Muscle of leg (tissue), 11 donors: ENCODE data around the gene IBTK. TPM values are rescaled to one million over a fixed set of nuclear protein-coding genes. Genes with fewer than 3 reads are reported as not detected.
A peak's percentile ranks its signal among the peaks of the same experiment; 100 is the strongest.
"Not testable (repeated sequence)": the region's sequence is repeated elsewhere in the genome, so short reads cannot be mapped to it uniquely, and the experiment has no call there.

Experiments used
- DNase-seq: peaks from one replicate; pipeline ENCODE4 v3.0.0; 2013
- H3K27ac ChIP-seq: one replicate; pipeline ENCODE4 v1.5.1; 2013; ENCODE audit warnings: mild to moderate bottlenecking, low read length, control low read depth
- H3K27me3 ChIP-seq: one replicate; pipeline ENCODE4 v1.6.1; 2013; ENCODE audit warnings: low read length; ENCODE audit not compliant: control insufficient read depth, insufficient read depth
- H3K36me3 ChIP-seq: one replicate; pipeline ENCODE4 v1.6.1; 2013; ENCODE audit warnings: low read length; ENCODE audit not compliant: control insufficient read depth, insufficient read depth
- H3K4me1 ChIP-seq: one replicate; pipeline ENCODE4 v1.6.1; 2013; ENCODE audit warnings: low read length; ENCODE audit not compliant: control insufficient read depth, insufficient read depth
- H3K4me3 ChIP-seq: one replicate; pipeline ENCODE4 v1.5.1; 2013; ENCODE audit warnings: low read length, control low read depth
- H3K9me3 ChIP-seq: replicated peaks from 2 replicates; pipeline ENCODE4 v1.6.1; 2013; ENCODE audit warnings: low read depth, low read length; ENCODE audit not compliant: control insufficient read depth
- WGBS: methylation state at CpG from one replicate; pipeline ENCODE4 v1.1.5; 2013; ENCODE audit warnings: missing lambda C conversion rate; ENCODE audit not compliant: insufficient coverage; 5-methylcytosine and 5-hydroxymethylcytosine counted together
- polyA plus RNA-seq, 8 donors: library from polyadenylated mRNA; unstranded; fragments of 120-200 nt; gene quantifications; one replicate each; pipeline versions ENCODE4 v1.2.1 to v1.2.3, GENCODE V29; 2013; ENCODE audit warnings: inconsistent platforms in 1 of 8, low replicate concordance in 1 of 8; ENCODE audit not compliant: insufficient read length in 8 of 8, insufficient read depth in 1 of 8
- total RNA-seq: library from RNA; stranded (reverse); fragments of 120-200 nt; gene quantifications from one replicate; pipeline ENCODE4 v1.2.4, GENCODE V29; 2013

IBTK gene
- total and polyA plus RNA-seq, 9 donors = 22.7 to 37.5 (median 33.1) TPM

DNA sequence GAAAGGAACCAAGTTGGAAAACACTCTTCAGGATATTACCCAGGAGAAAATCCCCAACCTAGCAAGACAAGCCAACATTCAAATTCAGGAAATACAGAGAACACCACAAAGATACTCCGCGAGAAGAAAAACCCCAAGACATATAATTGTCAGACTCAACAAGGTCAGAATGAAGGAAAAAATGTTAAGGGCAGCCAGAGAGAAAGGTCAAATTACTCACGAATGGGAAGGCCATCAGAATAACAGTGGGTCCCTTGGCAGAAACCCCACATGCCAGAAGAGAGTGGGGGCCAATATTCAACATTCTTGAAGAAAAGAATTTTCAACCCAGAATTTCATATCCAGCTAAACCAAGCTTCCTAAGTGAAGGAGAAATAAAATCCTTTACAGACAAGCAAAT, 94.8 kb downstream of the IBTK start:
- DNase-seq, H3K27ac ChIP-seq, H3K4me3 ChIP-seq, H3K36me3 ChIP-seq, H3K27me3 ChIP-seq, H3K4me1 ChIP-seq, H3K9me3 ChIP-seq: not testable (repeated sequence)
- no CpG with 5 or more reads among the region's 3 CpGs for WGBS

DNA sequence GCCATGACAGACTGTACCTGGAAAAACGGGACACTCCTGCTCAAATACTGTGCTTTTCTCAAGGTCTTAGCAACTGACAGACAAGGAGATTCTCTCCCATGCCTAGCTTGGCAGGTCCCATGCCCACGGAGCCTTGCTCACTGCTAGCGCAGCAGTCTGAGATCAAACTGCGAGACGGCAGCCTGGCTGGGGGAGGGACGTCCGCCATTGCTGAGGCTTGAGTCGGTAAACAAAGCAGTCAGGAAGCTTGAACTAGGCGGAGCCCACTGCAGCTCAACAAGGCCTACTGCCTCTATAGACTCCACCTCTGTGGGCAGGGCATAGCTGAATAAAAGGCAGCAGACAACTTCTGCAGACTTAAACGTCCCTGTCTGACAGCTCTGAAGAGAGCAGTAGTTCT, 96.4 kb downstream of the IBTK start:
- not testable (repeated sequence) for H3K36me3 ChIP-seq, H3K27ac ChIP-seq, DNase-seq, H3K4me3 ChIP-seq, H3K27me3 ChIP-seq, H3K9me3 ChIP-seq, H3K4me1 ChIP-seq
- WGBS = 95% methylated on average over 5 of the region's 10 CpGs

DNA sequence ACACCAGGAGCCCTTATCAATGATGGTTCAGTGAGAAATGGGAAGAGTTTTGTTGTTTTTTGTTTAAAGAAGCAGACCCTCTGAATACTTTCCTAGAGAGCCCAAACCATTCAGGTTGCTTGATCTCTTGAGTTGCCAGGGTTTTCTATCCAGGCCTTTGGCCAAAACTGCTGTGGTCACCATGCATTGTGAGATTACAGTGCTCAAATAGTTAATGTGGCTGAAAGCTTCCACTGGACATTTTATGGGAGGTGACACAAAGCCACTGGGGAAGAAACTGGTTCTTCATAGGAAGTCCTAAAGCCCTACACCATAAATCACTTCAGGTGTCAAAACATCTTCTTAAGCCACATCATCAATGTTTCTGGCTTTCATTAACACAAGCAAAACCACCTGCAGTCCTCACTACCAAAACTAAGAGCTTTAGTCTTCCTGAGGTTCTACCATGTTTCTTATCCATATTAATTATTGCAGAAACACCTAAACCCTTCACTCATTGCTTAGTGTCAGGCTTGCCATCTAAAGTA, 101.6 kb downstream of the IBTK start:
- Histone ChIP-seq H3K27me3 (no peaks in the 10 kb centered on the region), H3K4me3 (no peak overlapping the region), H3K4me1 (peaks cover 4% of the 10 kb centered on the region), H3K27ac (no peak overlapping the region), H3K9me3 (no peaks in the 10 kb centered on the region), H3K36me3 (no peaks in the 10 kb centered on the region)
- no peak for DNase-seq

DNA sequence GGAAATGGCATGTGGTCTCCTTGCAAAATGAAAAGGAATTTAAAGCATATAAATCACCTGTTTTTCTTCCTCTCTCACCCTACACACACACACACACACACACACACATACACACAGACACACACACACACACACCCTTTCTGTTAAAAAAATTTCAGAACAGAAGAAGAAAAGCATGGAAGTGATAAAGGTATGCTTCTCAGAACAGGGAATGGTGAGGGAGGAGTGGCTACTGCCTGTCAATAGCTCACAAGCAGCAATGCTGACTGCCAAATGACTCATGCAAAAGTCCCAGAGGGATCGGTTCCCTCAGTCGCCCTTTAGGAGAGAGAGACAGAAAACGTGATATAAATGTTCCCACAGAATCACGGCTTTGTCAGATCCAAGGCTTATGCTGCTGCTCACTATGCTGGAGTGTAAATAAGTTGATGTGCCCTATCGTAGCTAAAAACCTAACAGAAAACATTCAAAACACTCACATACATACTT, 102.6 kb downstream of the IBTK start:
- peak overlapping the region; percentile 78 for H3K27ac ChIP-seq

DNA sequence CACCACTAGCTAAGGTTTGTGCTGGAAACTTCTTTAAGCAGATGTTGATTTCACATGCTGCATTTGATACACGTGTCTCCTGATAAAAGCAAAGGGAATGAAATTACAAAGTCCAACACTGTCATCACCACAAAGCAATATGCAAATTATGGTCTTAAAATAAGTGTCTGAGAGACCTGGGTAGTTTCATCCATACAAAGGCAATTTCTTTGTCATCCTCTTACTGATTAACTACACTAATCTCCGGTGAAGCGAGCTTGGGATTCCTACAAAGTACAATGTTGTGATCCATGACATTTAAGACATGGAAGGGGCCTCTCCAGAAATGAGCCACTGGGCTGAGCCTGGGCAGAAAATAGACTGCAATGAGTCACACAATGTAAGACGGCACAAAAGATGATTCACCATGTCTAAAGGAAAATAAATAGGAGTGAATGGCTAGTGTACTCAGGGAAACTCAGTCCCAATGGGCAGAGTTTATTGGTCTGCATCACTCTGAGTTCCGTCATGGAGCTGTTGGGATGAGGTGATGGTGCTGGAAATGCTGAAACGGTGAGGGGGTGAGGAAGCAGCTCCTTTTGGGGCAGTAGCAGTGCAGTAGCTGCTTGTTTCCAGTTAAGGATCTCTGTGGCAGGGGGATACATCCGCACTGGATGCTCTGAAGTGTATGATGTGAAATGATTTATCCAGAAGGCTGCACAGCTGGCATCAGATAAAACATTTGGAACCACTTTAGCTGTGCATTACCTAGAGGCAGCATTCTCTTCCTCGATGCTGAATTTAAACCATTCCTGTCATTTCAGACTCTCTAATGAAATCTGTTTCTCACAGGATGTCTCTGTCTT, 103.3 kb downstream of the IBTK start:
- Histone ChIP-seq H3K4me3 (no peak overlapping the region), H3K27me3 (no peaks in the 10 kb centered on the region), H3K4me1 (peaks cover 4% of the 10 kb centered on the region), H3K36me3 (no peaks in the 10 kb centered on the region), H3K9me3 (no peaks in the 10 kb centered on the region), H3K27ac (peak overlapping the region; percentile 78)
- 8% methylated on average over 3 of the region's 8 CpGs for WGBS
- DNase-seq = peak; percentile 86

More for the DNA sequence above, 102.6 kb downstream of the IBTK start:
- 27% methylated on average over 2 of the region's 5 CpGs for WGBS
- H3K4me3 ChIP-seq = no peak overlapping the region
- peak; percentile 87 for DNase-seq
- H3K36me3 ChIP-seq = no peaks in the 10 kb centered on the region
- no peaks in the 10 kb centered on the region for H3K9me3 ChIP-seq
- peaks cover 4% of the 10 kb centered on the region for H3K4me1 ChIP-seq
- no peaks in the 10 kb centered on the region for H3K27me3 ChIP-seq

DNA sequence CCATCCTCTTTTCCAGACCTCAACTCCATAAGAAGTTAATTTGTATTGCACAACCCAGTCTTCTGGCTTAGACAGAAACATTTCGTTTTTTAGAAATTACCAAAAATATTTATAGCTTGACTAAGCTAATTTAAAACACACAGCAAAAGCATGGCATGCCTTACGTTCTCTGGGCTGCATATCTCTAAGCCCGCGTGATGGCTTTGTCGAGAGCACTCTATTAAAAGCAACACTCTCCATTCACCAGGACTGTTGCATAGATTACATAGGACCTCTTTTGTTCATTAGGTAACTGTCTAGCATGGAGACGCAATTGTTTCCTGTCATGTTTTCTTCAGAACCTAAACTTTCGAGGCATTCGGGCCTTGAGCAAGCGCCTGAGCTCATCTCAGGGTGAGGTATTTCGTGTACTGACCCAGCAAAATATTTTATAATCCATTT, 104.5 kb downstream of the IBTK start:
- Histone ChIP-seq H3K4me3 (no peak overlapping the region), H3K27ac (peak overlapping the region; percentile 57), H3K27me3 (no peaks in the 10 kb centered on the region), H3K4me1 (peaks cover 4% of the 10 kb centered on the region), H3K36me3 (no peaks in the 10 kb centered on the region), H3K9me3 (no peaks in the 10 kb centered on the region)
- WGBS = 75% methylated on average over 6 of the region's 10 CpGs
- DNase-seq = peak; percentile 36

DNA sequence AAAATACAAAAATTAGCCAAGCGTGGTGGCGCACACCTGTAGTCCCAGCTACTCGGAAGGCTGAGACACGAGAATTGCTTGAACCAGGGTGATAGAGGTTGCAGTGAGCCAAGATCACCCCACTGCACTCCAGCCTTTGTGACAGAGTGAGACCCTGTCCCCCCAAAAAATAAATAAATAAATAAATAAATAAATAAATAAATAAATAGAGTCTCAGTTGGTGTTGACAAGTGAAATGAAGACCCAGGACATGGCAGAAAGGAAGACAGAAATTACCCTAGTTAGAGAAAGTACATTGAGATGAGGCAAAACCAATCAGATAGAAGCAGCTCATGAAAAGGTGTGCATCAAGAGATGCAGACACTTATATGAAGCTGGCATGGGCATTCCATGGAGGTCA, 105.0 kb downstream of the IBTK start:
- WGBS = no CpG with 5 or more reads among the region's 4 CpGs
- no peak overlapping the region for H3K4me3 ChIP-seq
- H3K36me3 ChIP-seq = no peaks in the 10 kb centered on the region
- peaks cover 4% of the 10 kb centered on the region for H3K4me1 ChIP-seq
- DNase-seq = no peak
- H3K27ac ChIP-seq = no peak overlapping the region
- H3K9me3 ChIP-seq = no peaks in the 10 kb centered on the region
- no peaks in the 10 kb centered on the region for H3K27me3 ChIP-seq

DNA sequence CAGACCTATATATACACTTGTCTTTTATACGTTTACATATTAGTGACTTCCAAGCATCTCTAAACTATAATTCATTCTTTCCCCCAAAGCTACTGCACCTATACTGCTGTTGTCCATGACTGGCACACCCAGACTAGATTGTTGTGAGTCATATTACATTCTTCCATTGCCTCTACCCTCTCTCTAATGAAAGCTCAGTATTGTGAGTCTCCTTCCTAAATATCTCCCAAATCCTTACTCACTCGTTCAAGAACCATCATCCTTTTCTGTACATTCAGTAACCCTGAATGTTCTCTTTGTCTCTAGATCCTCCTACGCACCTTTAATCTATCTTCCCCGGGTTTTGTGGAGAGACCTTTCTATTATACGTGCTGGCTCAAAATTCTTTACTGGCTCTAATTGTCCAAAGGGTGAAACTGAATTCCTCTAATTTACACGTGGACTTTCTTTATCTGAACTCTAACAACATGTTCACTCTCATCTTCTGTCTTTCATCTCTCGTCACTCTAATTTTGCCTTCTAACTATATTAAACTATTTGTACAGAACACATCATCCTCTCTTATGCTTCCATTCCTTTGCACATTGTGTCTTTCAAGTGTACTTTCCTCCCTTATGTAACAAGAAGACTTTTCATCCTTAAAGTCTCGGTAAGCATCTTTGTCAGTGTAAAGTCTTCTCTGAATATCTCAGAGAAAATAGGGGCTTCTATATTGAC, 109.3 kb downstream of the IBTK start:
- DNase-seq = no peak
- Histone ChIP-seq H3K9me3 (no peaks in the 10 kb centered on the region), H3K27ac (no peak overlapping the region), H3K27me3 (no peaks in the 10 kb centered on the region), H3K4me1 (no peaks in the 10 kb centered on the region), H3K36me3 (no peaks in the 10 kb centered on the region), H3K4me3 (no peak overlapping the region)
- WGBS = 87% methylated on average over 5 of the region's 8 CpGs

DNA sequence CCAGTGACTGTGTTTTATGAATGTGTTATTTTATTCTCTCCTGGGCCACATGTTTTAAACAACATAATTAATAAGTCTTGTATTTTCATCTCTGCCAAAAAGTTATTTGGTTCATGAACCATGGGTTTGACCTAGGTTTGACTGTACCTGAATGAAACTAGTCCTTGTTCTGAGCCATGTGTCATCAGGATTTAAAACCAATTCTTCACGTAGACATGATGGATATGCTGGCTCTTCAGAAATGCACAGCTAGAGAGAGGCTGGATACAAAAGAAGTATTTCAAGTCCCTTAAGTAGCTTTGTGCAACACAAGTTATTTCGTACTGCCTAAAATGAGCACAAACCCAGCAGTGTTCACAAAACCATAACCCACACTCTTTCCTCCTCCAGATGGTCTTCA, 116.1 kb downstream of the IBTK start:
- H3K36me3 ChIP-seq = no peaks in the 10 kb centered on the region
- no peaks in the 10 kb centered on the region for H3K27me3 ChIP-seq
- no peak for DNase-seq
- H3K4me1 ChIP-seq = no peaks in the 10 kb centered on the region
- no peak overlapping the region for H3K4me3 ChIP-seq
- no peak overlapping the region for H3K27ac ChIP-seq
- no peaks in the 10 kb centered on the region for H3K9me3 ChIP-seq
- WGBS = no CpG with 5 or more reads among the region's 2 CpGs

DNA sequence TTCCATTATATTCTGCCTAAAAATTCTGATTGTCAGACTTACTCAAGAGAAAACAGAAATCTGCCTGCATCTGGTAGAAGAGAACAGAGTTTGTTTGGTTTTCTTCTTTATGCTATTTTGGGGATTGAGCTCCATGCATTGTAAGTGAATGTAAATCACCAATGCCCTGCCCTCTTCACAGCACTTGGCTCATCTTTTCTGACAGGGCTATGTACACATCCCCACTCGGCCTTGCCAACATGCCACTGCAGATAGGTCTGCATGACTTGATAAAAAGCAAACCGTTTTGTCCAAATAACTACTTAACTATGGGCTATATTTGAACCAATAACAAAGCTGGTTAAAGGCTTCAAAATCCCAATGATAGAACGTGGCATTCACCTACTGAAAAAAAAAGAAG, 117.7 kb downstream of the IBTK start:
- DNase-seq = no peak
- Histone ChIP-seq H3K4me3 (no peak overlapping the region), H3K27me3 (no peaks in the 10 kb centered on the region), H3K4me1 (no peaks in the 10 kb centered on the region), H3K27ac (no peak overlapping the region), H3K9me3 (no peaks in the 10 kb centered on the region), H3K36me3 (no peaks in the 10 kb centered on the region)
- 88% methylated on average over 2 of the region's 3 CpGs for WGBS
